ENCODE measurements around the gene LIPT2. TPM values are rescaled to one million over a fixed set of nuclear protein-coding genes. Genes with fewer than 3 reads are reported as not detected.

LIPT2 gene
- total and polyA plus RNA-seq, 4 donors = 2.3 to 7.9 (median 5.9) TPM

- peak overlapping the region; percentile 68 to 72 for H3K9ac ChIP-seq (ENCODE audit: low read depth in 1 of 2, low read length in 2 of 2)
- no peak for TF ChIP-seq RXRA (IDR thresholded peaks at IDR 0.05)
- TF ChIP-seq FOXA1 (IDR thresholded peaks at IDR 0.05) = peak; percentile 32
- TF ChIP-seq SP1 (IDR thresholded peaks at IDR 0.05) = no peak
- WGBS = 12% methylated on average over 14 of the region's 14 CpGs
Measured at GRCh38 chr11:74493791-74494630, 487 bp upstream of the LIPT2 start.

GRCh38 chr11:74492084-74492483, 1.4 kb downstream of the LIPT2 start:
- DNase-seq (ENCODE audit: low spot score) = no peak
- no peak overlapping the region for H3K9ac ChIP-seq (ENCODE audit: low read depth in 1 of 2, low read length in 2 of 2)
- H3K36me3 ChIP-seq (ENCODE audit: control insufficient read depth in 4 of 4, insufficient read depth in 3 of 4, low read depth in 1 of 4, low read length in 3 of 4) = peaks cover 0 to 3% (median 0%) of the 10 kb centered on the region in 4 donors
- no peak overlapping the region for H3K27ac ChIP-seq (ENCODE audit: low read depth in 1 of 2, low read length in 2 of 2)
- H3K4me1 ChIP-seq (ENCODE audit: control insufficient read depth in 4 of 4, insufficient read depth in 4 of 4, low read length in 3 of 4) = peaks cover 4 to 13% (median 11%) of the 10 kb centered on the region in 4 donors
- TF ChIP-seq JUND (IDR thresholded peaks at IDR 0.05) (no peak), MAX (IDR thresholded peaks at IDR 0.05) (no peak), CTCF (IDR thresholded peaks at IDR 0.05; ENCODE audit: low read depth, low read length, missing input control) (no peak)
- H3K9me3 ChIP-seq (ENCODE audit: control insufficient read depth in 4 of 4, low read length in 3 of 4) = no peaks in the 10 kb centered on the region
- H3K27me3 ChIP-seq (ENCODE audit: control insufficient read depth in 4 of 4, insufficient read depth in 4 of 4, low read length in 3 of 4) = no peaks in the 10 kb centered on the region
- WGBS = 95% methylated on average over 11 of the region's 11 CpGs
- H3K4me3 ChIP-seq (ENCODE audit: low read depth in 1 of 3, low read length in 3 of 3) = no peak overlapping the region

More at GRCh38 chr11:74493791-74494630, 487 bp upstream of the LIPT2 start:
- no peak for DNase-seq (ENCODE audit: low spot score)
- Histone ChIP-seq H3K9me3 (ENCODE audit: control insufficient read depth in 4 of 4, low read length in 3 of 4) (no peaks in the 10 kb centered on the region), H3K4me3 (ENCODE audit: low read depth in 1 of 3, low read length in 3 of 3) (peak overlapping the region; percentile 81 to 88 (median 83)), H3K36me3 (ENCODE audit: control insufficient read depth in 4 of 4, insufficient read depth in 3 of 4, low read depth in 1 of 4, low read length in 3 of 4) (peaks cover 0 to 3% (median 0%) of the 10 kb centered on the region in 4 donors), H3K4me1 (ENCODE audit: control insufficient read depth in 4 of 4, insufficient read depth in 4 of 4, low read length in 3 of 4) (peaks cover 4 to 13% (median 11%) of the 10 kb centered on the region in 4 donors), H3K27ac (ENCODE audit: low read depth in 1 of 2, low read length in 2 of 2) (peak overlapping the region; percentile 96 to 99), H3K27me3 (ENCODE audit: control insufficient read depth in 4 of 4, insufficient read depth in 4 of 4, low read length in 3 of 4) (no peaks in the 10 kb centered on the region)

- H3K9ac ChIP-seq (ENCODE audit: low read depth in 1 of 2, low read length in 2 of 2) = no peak overlapping the region
- TF ChIP-seq YY1 (IDR thresholded peaks at IDR 0.05) (no peak), ATF3 (IDR thresholded peaks at IDR 0.05) (no peak), MAX (IDR thresholded peaks at IDR 0.05) (no peak), HNF4A (conservative IDR thresholded peaks at IDR 0.05) (no peak), SP1 (IDR thresholded peaks at IDR 0.05) (no peak)
- H3K36me3 ChIP-seq (ENCODE audit: control insufficient read depth in 4 of 4, insufficient read depth in 3 of 4, low read depth in 1 of 4, low read length in 3 of 4) = peaks cover 0 to 3% (median 0%) of the 10 kb centered on the region in 4 donors
- H3K4me3 ChIP-seq (ENCODE audit: low read depth in 1 of 3, low read length in 3 of 3) = no peak overlapping the region
- H3K27ac ChIP-seq (ENCODE audit: low read depth in 1 of 2, low read length in 2 of 2) = no peak overlapping the region
- no peaks in the 10 kb centered on the region for H3K27me3 ChIP-seq (ENCODE audit: control insufficient read depth in 4 of 4, insufficient read depth in 4 of 4, low read length in 3 of 4)
- DNase-seq (ENCODE audit: low spot score) = no peak
- H3K9me3 ChIP-seq (ENCODE audit: control insufficient read depth in 4 of 4, low read length in 3 of 4) = no peaks in the 10 kb centered on the region
- H3K4me1 ChIP-seq (ENCODE audit: control insufficient read depth in 4 of 4, insufficient read depth in 4 of 4, low read length in 3 of 4) = peaks cover 4 to 13% (median 11%) of the 10 kb centered on the region in 4 donors
- WGBS = 91% methylated on average over 4 of the region's 4 CpGs
Measured at GRCh38 chr11:74490941-74491340, 2.6 kb downstream of the LIPT2 start.
